Amniotic epithelial cell (primary cell): ENCODE measurements around the gene BANK1.
A peak's percentile ranks its signal among the peaks of the same experiment; 100 is the strongest.

ENCODE experiments used
- DNase-seq: peaks from one replicate; pipeline ENCODE4 v3.0.0-alpha.2; 2010; ENCODE audit warnings: low read depth

The BANK1 gene

DNA sequence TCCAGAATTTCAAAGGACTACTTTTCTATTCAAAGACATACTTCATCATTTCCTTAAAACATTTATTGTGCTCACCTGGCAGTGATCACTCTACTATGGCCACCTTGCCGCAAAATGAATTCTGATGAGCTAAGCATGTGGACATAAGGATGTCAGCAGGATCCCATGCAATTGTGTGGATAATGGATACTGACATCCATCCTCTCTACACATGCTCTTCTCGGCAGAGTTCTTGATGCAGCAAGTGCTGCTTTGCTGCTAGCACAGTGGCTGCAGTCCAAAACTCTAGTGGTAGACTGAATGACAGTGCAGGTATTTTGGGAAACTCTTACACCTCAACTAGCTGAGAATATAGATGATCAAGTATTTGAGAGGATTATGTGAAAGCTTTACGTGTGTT is 168.0 kb downstream of the BANK1 start:
- DNase-seq, result no peak

GRCh38 chr4:101960431-101960830 is 169.9 kb downstream of the BANK1 start:
- no peak for DNase-seq

DNA sequence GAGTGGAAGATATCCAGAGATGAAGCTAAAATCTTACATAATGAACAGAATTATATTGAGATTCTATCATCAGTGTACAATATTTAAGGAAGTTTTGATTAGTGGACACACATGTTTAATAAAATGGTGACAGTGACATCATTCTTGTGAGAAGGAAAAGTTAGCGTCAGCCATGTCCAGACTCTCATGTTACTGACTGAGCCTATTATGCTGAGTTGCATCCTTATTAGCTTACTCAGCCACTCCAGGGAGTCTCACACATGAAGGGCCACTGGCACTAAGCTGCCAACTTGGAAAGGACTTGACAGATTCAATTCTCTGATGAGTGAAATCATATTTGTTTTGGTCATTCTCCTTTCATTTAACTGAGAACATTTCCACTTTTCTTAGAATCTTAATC is 170.6 kb downstream of the BANK1 start:
- no peak for DNase-seq

- peak; percentile 77 for DNase-seq
These were observed 177.3 kb downstream of the BANK1 start for GRCh38 chr4:101967697-101968346.

- DNase-seq, result no peak
These were observed 177.8 kb downstream of the BANK1 start for GRCh38 chr4:101968364-101968763.

DNA sequence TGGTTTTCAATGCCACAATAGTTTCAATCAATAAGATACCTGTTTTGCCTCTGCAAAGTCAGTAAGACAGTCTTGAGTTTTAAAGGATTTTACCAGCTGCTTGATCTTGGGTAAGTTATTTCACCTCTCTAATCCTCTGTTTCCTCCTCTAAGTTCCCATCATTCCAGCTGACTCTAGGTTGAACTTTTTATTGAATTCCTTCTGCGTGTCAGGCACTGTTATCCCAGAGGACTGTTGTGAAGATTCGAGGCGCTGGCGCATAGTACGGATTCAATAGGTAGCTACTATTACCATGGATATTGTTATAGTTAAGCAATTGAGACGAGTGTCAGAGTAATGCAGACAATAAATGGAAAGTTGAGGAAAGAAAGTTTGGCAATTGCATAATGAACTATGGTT is 179.4 kb downstream of the BANK1 start:
- DNase-seq, result peak; percentile 75

- DNase-seq, result no peak
These were observed 180.1 kb downstream of the BANK1 start for GRCh38 chr4:101970547-101971155.

DNA sequence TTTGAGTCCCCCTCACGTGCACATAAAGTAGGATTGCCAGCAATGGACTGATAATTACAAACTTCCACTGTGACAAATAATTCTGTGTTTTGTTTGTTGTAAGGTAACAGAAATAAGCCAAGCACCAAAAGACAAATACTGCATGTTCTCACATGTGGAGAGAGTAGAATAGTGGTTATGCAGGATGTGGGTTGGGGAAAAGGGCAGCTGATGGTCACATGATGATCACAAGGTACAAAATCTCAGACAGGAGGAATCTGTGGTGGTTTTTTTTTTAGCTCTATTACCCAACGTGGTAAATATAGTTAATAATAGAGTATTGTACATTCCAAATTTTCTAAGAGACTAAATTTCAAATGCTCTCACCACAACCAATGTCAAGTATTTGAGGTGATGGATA is 182.3 kb downstream of the BANK1 start:
- DNase-seq, result peak; percentile 24

DNA sequence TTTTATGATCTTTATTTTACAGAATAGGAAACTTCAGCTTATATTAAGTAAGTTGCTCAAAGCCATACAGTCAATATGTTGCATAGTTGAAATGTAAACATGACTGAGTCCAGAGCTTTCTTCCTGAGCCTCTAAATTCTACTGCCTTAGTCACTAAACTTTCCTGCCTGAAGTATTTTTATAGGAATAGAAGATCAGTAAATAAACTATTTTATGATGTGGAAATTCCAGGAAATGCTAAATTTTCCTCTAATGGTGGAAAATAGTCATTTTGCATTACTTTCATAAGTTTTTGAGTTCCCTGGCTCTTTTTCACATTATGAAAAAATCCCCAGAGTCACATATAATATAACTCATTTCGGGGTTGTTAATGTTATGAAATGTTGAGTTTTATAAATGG is 182.8 kb downstream of the BANK1 start:
- no peak for DNase-seq

DNA sequence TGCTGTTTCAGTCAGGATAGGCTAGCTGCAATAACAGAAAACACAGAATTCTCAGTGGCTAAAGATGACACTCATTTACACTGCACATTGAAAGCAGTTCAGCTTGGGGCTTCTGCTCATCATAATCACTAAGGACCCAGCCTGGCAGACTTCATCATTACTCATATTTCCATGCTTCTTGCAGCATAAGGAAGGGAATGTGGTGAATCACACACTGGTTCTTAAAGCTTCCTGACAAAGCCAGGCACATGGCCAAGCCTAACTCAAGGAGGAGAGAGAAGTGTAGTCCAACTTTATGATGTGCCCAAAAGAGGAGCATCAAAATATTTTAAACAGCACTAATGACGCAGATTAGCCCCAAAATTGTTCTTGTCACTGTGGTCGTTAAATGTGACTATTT is 186.5 kb downstream of the BANK1 start:
- peak; percentile 97 for DNase-seq

DNA sequence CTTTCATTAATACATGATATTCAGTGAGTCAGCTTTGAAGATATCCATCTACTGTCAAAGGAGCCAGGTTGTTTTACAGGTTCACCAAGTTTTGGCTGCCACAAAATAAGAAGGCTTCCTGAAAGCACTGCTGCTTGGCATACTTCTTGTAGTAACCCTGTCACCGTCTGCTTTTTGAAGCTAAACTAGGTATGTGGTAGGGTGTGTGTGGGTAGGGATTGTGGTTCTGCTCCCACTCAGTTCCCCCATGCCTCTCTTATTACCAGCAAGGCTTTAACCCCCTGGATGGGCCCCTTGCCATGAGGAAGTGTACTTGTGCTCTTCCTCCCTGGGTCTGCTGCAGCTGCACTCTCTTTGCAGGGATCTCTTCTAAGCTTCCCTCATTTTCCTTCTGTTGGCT is 191.2 kb downstream of the BANK1 start:
- DNase-seq, result peak; percentile 46

GRCh38 chr4:101983835-101984234 is 193.3 kb downstream of the BANK1 start:
- peak; percentile 66 for DNase-seq

DNA sequence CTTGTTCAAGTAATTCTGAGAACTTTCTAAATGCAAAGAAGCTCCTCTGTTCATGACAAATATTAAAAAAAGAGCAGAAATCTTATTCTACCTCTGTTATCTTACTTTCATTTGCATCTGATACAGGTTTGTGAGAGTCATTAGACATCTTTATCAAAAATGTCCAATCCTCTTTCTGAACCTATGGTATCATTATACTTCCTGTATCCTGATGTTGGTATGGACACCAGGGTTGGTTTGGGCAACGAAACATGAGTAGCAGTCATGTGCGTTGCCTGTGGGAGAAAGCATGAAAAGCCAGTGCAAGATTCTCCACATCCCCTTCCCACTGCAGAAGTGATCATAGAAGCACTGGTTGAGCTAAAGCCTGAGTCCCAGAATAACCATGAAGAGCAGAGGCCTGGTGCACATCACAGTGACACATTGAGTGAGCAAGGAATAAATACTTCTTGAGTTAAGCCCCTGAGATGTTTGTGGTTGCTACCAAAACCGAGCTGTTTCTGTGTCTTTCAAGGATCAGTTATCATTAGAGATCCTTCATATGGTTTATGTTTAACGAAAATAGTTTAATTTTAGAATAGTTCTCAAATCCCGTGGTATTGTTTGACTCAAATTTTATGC is 197.2 kb downstream of the BANK1 start:
- peak; percentile 84 for DNase-seq

- DNase-seq, result peak; percentile 23
These were observed 199.0 kb downstream of the BANK1 start for GRCh38 chr4:101989551-101989950.

DNA sequence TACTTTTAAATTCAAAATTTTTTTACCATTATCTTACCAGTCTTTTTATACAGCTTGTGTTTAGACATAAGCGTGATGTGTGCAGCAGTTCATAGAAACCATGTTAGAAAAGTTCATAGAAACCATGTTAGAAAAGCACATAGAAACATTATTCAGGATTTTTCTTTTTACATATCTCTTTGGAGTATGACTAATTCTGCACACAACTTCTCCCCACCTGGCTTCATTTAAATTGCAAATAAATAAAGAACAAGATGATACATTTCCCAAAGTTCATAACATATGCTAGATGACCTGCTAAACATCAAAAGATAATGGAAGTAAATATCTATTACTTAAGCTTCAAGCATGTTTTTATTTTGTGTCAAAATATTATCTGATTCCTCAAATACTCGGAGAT is 201.9 kb downstream of the BANK1 start:
- DNase-seq, result no peak

GRCh38 chr4:101993002-101993841 is 202.7 kb downstream of the BANK1 start:
- peak; percentile 34 for DNase-seq

DNA sequence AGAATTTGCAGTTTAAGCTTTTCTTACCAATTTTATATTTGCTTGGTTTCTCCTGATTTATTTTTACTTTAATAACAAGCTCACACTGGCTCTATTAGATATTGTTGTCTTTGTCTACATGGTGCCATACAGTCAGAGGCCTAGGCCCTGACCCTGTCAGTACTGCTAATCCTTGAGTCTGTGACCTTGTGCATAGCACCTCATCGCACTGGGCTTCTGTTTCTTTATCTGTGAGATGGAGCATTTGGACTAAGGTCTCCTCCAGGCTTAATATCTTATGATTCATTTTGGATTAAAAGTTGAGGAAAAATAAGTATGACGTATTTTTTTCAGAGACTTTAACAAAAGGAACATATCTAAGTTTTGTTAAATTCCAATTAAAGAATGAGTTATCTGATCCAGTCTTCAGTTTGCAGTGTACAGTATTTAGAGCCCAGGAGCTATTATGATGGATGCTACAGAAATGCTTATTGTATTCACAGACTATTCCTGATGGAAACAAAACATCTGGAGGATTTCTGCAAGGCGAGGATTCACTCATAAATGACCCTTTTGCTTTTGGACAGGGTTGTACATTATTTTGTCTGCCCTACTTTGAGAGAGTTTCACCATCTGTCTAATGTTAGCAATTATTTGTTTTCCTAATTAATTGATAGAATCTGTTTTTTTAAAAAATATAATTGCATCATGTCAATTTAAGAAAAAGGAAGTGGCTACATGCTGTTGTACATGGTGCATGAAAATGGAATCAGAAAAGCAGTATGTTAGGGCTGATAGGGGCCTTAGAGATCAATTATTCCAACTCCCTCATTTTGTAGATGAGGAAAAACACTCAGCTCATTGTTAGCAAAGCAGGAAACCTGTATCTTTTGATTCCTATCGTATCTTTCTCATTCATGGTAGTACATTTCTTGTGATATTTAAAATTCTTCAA is 203.6 kb downstream of the BANK1 start:
- peak; percentile 59 for DNase-seq

- peak; percentile 56 for DNase-seq
These were observed 217.5 kb downstream of the BANK1 start for GRCh38 chr4:102007959-102008425.

GRCh38 chr4:102008711-102009110 is 218.2 kb downstream of the BANK1 start:
- DNase-seq, result peak; percentile 25

- no peak for DNase-seq
These were observed 231.8 kb downstream of the BANK1 start for GRCh38 chr4:102022343-102022742.

DNA sequence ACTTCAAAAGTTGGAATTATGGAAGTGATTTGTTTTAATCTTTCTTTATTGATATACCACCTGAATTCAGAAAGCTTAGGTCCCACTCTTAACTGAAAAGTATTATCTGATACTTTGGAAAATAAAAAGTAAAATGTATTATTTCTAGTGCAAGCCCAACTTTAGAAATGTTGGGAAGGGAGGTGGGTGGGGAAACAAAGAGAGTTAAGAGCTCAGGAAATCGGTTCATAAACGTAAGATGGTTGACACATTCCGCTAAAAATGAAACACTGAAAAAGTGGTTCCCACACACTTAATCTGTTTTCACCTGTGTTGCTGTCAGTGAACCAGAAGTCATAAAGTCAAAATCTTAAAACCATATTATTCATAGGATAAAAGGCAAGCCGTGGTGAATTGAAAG is 237.4 kb downstream of the BANK1 start:
- no peak for DNase-seq
